ENCODE results near the gene GFRA4. TPM values are rescaled to one million over a fixed set of nuclear protein-coding genes. Genes with fewer than 3 reads are reported as not detected.

Gene GFRA4
- total RNA-seq, 1 experiment from 2014 or later = not detected

DNA sequence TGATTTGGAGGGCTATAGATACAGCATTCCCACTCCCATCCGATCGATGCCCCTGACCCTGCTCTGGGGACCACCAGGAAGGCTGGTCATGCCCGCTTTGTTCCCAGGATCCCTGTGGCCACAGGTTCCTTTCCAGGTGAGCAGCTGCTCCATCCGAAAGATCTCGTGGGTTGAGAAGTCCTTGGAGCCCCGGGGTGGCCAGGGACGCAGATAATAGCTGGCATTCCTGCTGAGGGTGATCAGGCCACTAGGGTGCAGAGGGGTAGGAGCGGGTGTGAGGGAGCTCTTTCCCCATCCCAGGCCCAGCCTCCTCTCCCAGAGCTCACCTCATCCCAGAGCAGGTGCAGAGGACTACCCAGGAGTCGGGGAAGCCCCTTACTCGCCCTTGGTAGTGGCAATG is 11.2 kb upstream of the GFRA4 start:
- H3K27me3 ChIP-seq (ENCODE audit: insufficient read depth, low read depth) = peaks cover 39% of the 10 kb centered on the region
- intact Hi-C loops (cut with micrococcal nuclease; ENCODE audit: unreplicated experiment) = no loop called here

DNA sequence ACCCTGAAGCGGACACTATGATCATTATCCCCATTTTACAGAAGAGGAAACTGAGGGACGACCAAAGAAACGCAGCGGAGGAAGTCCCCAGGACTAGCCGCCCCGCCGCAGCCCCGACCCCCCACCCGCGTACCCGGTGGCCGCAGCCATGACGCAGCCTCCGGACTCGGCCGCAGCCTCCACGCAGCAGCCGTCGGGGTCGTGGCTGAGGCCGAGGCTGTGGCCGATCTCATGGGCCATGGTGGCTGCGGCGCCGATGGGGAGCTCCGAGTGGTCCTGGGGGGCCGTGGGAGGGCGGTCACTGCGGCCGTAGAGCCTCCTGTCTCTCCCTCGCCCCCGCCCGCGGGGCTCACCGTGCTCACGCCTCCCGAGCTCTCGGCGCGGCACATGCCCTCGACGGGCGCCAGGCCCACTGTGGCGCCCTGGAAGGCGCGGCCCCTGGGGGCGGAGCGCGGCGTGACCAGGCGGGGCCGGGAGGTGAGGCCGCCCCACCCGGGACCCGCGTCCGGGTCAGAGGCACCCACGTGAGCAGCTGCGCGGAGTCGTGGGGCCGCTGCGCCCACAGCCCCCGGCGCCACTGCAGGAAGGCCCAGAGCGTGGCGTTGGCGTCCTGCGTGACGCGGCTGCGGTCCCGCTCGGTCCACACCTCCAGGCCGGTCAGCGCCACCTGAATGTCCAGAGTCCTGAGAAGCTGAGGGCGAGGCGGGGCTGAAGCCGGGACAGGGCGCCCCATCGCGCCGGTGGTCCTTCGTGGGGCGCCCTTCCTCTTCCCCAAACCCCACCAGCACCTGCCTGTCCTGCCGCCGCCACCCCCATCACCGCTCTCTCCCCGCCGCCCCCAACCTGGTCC is 10.2 kb upstream of the GFRA4 start:
- TF ChIP-seq, protein P1, sequence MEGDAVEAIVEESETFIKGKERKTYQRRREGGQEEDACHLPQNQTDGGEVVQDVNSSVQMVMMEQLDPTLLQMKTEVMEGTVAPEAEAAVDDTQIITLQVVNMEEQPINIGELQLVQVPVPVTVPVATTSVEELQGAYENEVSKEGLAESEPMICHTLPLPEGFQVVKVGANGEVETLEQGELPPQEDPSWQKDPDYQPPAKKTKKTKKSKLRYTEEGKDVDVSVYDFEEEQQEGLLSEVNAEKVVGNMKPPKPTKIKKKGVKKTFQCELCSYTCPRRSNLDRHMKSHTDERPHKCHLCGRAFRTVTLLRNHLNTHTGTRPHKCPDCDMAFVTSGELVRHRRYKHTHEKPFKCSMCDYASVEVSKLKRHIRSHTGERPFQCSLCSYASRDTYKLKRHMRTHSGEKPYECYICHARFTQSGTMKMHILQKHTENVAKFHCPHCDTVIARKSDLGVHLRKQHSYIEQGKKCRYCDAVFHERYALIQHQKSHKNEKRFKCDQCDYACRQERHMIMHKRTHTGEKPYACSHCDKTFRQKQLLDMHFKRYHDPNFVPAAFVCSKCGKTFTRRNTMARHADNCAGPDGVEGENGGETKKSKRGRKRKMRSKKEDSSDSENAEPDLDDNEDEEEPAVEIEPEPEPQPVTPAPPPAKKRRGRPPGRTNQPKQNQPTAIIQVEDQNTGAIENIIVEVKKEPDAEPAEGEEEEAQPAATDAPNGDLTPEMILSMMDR (conservative IDR thresholded peaks at IDR 0.05) = no peak
- Histone ChIP-seq H3K9me3 (ENCODE audit: insufficient read depth, low read depth) (no peaks in the 10 kb centered on the region), H3K79me2 (ENCODE audit: low read depth) (no peaks in the 10 kb centered on the region), H4K20me1 (ENCODE audit: insufficient read depth) (no peaks in the 10 kb centered on the region), H3K4me1 (replicated peaks; ENCODE audit: insufficient read depth) (no peaks in the 10 kb centered on the region), H3K27me3 (ENCODE audit: insufficient read depth, low read depth) (peaks cover 37% of the 10 kb centered on the region), H3K4me2 (no peak overlapping the region), H3K27ac (no peak overlapping the region), H3K9me2 (ENCODE audit: insufficient read depth) (no peaks in the 10 kb centered on the region), H3K36me3 (ENCODE audit: low read depth) (no peaks in the 10 kb centered on the region), H2AFZ (no peak overlapping the region), H3F3A (ENCODE audit: insufficient read depth, low read depth) (no peaks in the 10 kb centered on the region), H3K4me3 (no peak overlapping the region)
- no peak for DNase-seq
- no TSS peak for BruUV-seq (replicated peaks)
- CTCF ChIA-PET = interaction anchor here (0.7 kb wide), 1 partner anchor 110 kb away, joined by 3 read pairs; no protein-coding TSS in a partner anchor
- intact Hi-C loops (cut with micrococcal nuclease; ENCODE audit: unreplicated experiment) = no loop called here
- POLR2A ChIA-PET (ENCODE audit: unreplicated experiment) = no interaction called here

More for the DNA sequence above, 11.2 kb upstream of the GFRA4 start:
- no peaks in the 10 kb centered on the region for H3K9me2 ChIP-seq (ENCODE audit: insufficient read depth)
- no peak overlapping the region for H2AFZ ChIP-seq
- H3F3A ChIP-seq (ENCODE audit: insufficient read depth, low read depth) = no peaks in the 10 kb centered on the region
- TF ChIP-seq, protein P1 (conservative IDR thresholded peaks at IDR 0.05) = no peak
- no peak for TF ChIP-seq EZH2 (IDR thresholded peaks at IDR 0.05; ENCODE audit: low read depth)
- H3K79me2 ChIP-seq (ENCODE audit: low read depth) = no peaks in the 10 kb centered on the region
- POLR2A ChIA-PET (ENCODE audit: unreplicated experiment) = no interaction called here
- H3K4me1 ChIP-seq (replicated peaks; ENCODE audit: insufficient read depth) = no peaks in the 10 kb centered on the region
- no TSS peak for BruUV-seq (replicated peaks)
- H4K20me1 ChIP-seq (ENCODE audit: insufficient read depth) = no peaks in the 10 kb centered on the region
- no peak overlapping the region for H3K4me3 ChIP-seq
- CTCF ChIA-PET = interaction anchor here (0.7 kb wide), 1 partner anchor 111 kb away, joined by 3 read pairs; no protein-coding TSS in a partner anchor
- no peak overlapping the region for H3K4me2 ChIP-seq
- no peak overlapping the region for H3K27ac ChIP-seq
- DNase-seq = no peak
- H3K9me3 ChIP-seq (ENCODE audit: insufficient read depth, low read depth) = no peaks in the 10 kb centered on the region
- H3K36me3 ChIP-seq (ENCODE audit: low read depth) = no peaks in the 10 kb centered on the region

DNA sequence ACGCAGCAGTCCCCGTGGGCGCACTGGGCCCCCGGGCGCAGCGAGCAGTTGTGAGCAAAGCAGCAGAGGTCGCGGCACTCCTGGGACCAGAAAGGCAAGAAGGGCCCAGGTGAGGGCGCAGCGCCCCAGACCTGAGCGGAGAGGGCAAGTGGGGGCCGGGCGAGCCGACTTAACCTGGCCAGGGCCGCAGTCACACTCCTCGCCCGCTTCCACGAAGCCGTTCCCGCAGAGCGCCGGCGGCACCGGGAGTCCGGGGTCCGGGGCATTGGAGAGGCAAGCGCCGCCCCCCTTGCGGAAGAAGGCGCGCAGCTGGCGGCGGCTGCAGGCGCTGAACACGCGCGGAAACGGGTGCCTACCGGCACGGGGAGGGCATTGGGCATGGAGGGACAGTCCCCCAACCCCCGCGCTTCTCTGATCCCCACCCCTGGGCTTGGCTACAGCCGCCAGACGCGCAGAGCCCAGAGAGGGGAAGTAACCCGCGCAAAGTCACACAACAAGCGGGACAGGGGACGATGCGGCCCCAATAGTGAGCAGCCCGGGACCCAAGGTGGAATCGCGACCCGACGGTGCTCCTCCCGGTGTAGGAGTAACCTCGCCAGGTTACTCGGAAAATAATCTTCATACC is 9.5 kb upstream of the GFRA4 start:
- Histone ChIP-seq H3F3A (ENCODE audit: insufficient read depth, low read depth) (no peaks in the 10 kb centered on the region), H3K4me2 (no peak overlapping the region), H3K36me3 (ENCODE audit: low read depth) (no peaks in the 10 kb centered on the region), H2AFZ (no peak overlapping the region), H3K4me1 (replicated peaks; ENCODE audit: insufficient read depth) (no peaks in the 10 kb centered on the region), H3K4me3 (no peak overlapping the region), H4K20me1 (ENCODE audit: insufficient read depth) (no peaks in the 10 kb centered on the region), H3K27ac (no peak overlapping the region), H3K9me3 (ENCODE audit: insufficient read depth, low read depth) (no peaks in the 10 kb centered on the region), H3K79me2 (ENCODE audit: low read depth) (no peaks in the 10 kb centered on the region), H3K27me3 (ENCODE audit: insufficient read depth, low read depth) (peaks cover 33% of the 10 kb centered on the region), H3K9me2 (ENCODE audit: insufficient read depth) (no peaks in the 10 kb centered on the region)
- DNase-seq = no peak
- intact Hi-C loops (cut with micrococcal nuclease; ENCODE audit: unreplicated experiment) = no loop called here
- TF ChIP-seq, protein P1 (conservative IDR thresholded peaks at IDR 0.05) = no peak
- TF ChIP-seq EZH2 (IDR thresholded peaks at IDR 0.05; ENCODE audit: low read depth) = no peak
- POLR2A ChIA-PET (ENCODE audit: unreplicated experiment) = no interaction called here
- BruUV-seq (replicated peaks) = no TSS peak
- CTCF ChIA-PET = interaction anchor here (0.6 kb wide), 1 partner anchor 9 kb away, joined by 3 read pairs; the partner anchor contains the start of gene GFRA4

Data from PC-9 (cell line).